H1 (cell line): ENCODE results near the gene MPIG6B. TPM values are rescaled to one million over a fixed set of nuclear protein-coding genes. Genes with fewer than 3 reads are reported as not detected.

Source experiments
- CTCF ChIA-PET: fragments of 300-600 bp; sonication (Branson Sonifier 250); formaldehyde crosslinking; loops from one replicate; lab custom pipeline; 2021; ENCODE audit not compliant: partially characterized antibody; lab: Charles Lee
- POLR2A ChIA-PET: fragments of 300-600 bp; sonication (Branson Sonifier 250); formaldehyde crosslinking; loops from one replicate; lab custom pipeline; 2021; ENCODE audit warnings: inconsistent platforms; ENCODE audit not compliant: partially characterized antibody; lab: Charles Lee
- DNase-seq, 2 experiments: peaks; one replicate each; pipeline versions ENCODE4 v3.0.0 to v3.0.0-alpha.2; 2010 to 2022; ENCODE audit warnings: low spot score in 2 of 2, low read depth in 1 of 2, mixed read lengths in 1 of 2
- FAIRE-seq: peaks from 2 replicates; lab custom pipeline; 2011; peaks lifted over from hg19 to GRCh38; lab: Jason Lieb, UNC
- H2AFZ ChIP-seq: 2 replicates; pipeline ENCODE4 v1.8.1; 2012; ENCODE audit warnings: low read length, inconsistent platforms
- H2AK5ac ChIP-seq: 2 replicates; pipeline ENCODE4 v1.6.1; 2013; ENCODE audit warnings: low read depth, low read length
- H2BK120ac ChIP-seq: replicated peaks from 2 replicates; pipeline ENCODE3; 2013; ENCODE audit warnings: low read depth, low read length, inconsistent platforms
- H2BK12ac ChIP-seq: 2 replicates; pipeline ENCODE4 v1.6.1; 2013; ENCODE audit warnings: low read depth, low read length
- H2BK15ac ChIP-seq: 2 replicates; pipeline ENCODE4 v1.6.1; 2013; ENCODE audit warnings: low read length
- H2BK20ac ChIP-seq: 2 replicates; pipeline ENCODE4 v1.6.1; 2013; ENCODE audit warnings: low read length
- H2BK5ac ChIP-seq: 2 replicates; pipeline ENCODE4 v1.6.1; 2013; ENCODE audit warnings: low read depth, low read length
- H3K14ac ChIP-seq: 2 replicates; pipeline ENCODE4 v1.6.1; 2013; ENCODE audit warnings: inconsistent platforms; ENCODE audit not compliant: insufficient read length
- H3K18ac ChIP-seq: 2 replicates; pipeline ENCODE4 v1.6.1; 2013; ENCODE audit warnings: low read length; ENCODE audit errors: extremely low read depth
- H3K23ac ChIP-seq: 2 replicates; pipeline ENCODE4 v1.6.1; 2013; ENCODE audit warnings: inconsistent platforms; ENCODE audit not compliant: insufficient read length
- H3K23me2 ChIP-seq: 2 replicates; pipeline ENCODE4 v1.6.1; 2013; ENCODE audit warnings: low read depth, low read length
- H3K27ac ChIP-seq: 2 replicates; pipeline ENCODE4 v1.6.1; 2011; ENCODE audit warnings: low read depth, low read length, inconsistent platforms
- H3K27me3 ChIP-seq, 4 experiments: replicated peaks in 1 of 4; 1 replicate in 1 of 4; 2 replicates in 3 of 4; pipeline versions ENCODE4 v1.6.1 to v1.8.1; 2011 to 2013; ENCODE audit warnings: low read length in 3 of 4, mild to moderate bottlenecking in 3 of 4, inconsistent platforms in 2 of 4, mixed read lengths in 2 of 4, moderate library complexity in 1 of 4; ENCODE audit not compliant: control insufficient read depth in 3 of 4, insufficient read depth in 3 of 4; ENCODE audit errors: extremely low read depth in 1 of 4
- H3K36me3 ChIP-seq, 4 experiments: 2 replicates each; pipeline versions ENCODE4 v1.6.1 to v1.8.1; 2011 to 2013; ENCODE audit warnings: mild to moderate bottlenecking in 4 of 4, low read length in 3 of 4, moderate library complexity in 2 of 4, control low read depth in 1 of 4, inconsistent platforms in 1 of 4; ENCODE audit not compliant: insufficient read depth in 4 of 4, control insufficient read depth in 2 of 4
- H3K4ac ChIP-seq: replicated peaks from 2 replicates; pipeline ENCODE3; 2013; ENCODE audit warnings: low read length, low read depth, mixed read lengths, inconsistent platforms; ENCODE audit not compliant: insufficient read length
- H3K4me1 ChIP-seq, 4 experiments: replicated peaks in 1 of 4; 1 replicate in 1 of 4; 2 replicates in 3 of 4; pipeline versions ENCODE4 v1.6.1 to v1.8.1; 2011 to 2013; ENCODE audit warnings: low read length in 3 of 4, inconsistent platforms in 2 of 4, mixed read lengths in 1 of 4; ENCODE audit not compliant: insufficient read depth in 4 of 4, control insufficient read depth in 3 of 4
- H3K4me2 ChIP-seq, 2 experiments: 2 replicates each; pipeline versions ENCODE4 v1.6.1 to v1.8.1; 2011 to 2013; ENCODE audit warnings: low read depth in 2 of 2, low read length in 2 of 2, control low read depth in 1 of 2, inconsistent platforms in 1 of 2, mild to moderate bottlenecking in 1 of 2; ENCODE audit not compliant: insufficient read depth in 1 of 2
- H3K4me3 ChIP-seq, 4 experiments: fragments of 200-600, 300-600 bp in 1 of 4; sonication (generic), shearing (Covaris generic), sonication (Bioruptor Twin) in 1 of 4; 2 replicates each; pipeline versions ENCODE4 v1.5.1 to v1.8.1; 2011 to 2016; ENCODE audit warnings: low read length in 4 of 4, low read depth in 3 of 4, control low read depth in 2 of 4, inconsistent platforms in 2 of 4, mild to moderate bottlenecking in 2 of 4, mixed read lengths in 1 of 4, moderate library complexity in 1 of 4; ENCODE audit not compliant: insufficient read depth in 2 of 4; ENCODE audit errors: extremely low read depth in 1 of 4
- H3K56ac ChIP-seq: replicated peaks from 2 replicates; pipeline ENCODE3; 2013; ENCODE audit warnings: low read depth, mild to moderate bottlenecking, mixed read lengths, low read length, inconsistent platforms; ENCODE audit not compliant: insufficient read length
- H3K79me1 ChIP-seq: 2 replicates; pipeline ENCODE4 v1.6.1; 2013; ENCODE audit warnings: low read depth, low read length, control low read depth
- H3K79me2 ChIP-seq, 2 experiments: 2 replicates each; pipeline versions ENCODE4 v1.6.1 to v1.8.1; 2012 to 2013; ENCODE audit warnings: low read length in 2 of 2, mild to moderate bottlenecking in 2 of 2, inconsistent platforms in 1 of 2; ENCODE audit not compliant: insufficient read depth in 2 of 2, control insufficient read depth in 1 of 2
- H3K9ac ChIP-seq, 4 experiments: replicated peaks in 1 of 4; 1 replicate in 1 of 4; 2 replicates in 3 of 4; pipeline versions ENCODE4 v1.6.1 to v1.8.1; 2011 to 2013; ENCODE audit warnings: low read depth in 3 of 4, low read length in 3 of 4, control low read depth in 2 of 4, mild to moderate bottlenecking in 2 of 4, moderate library complexity in 2 of 4, inconsistent platforms in 1 of 4; ENCODE audit errors: extremely low read depth in 1 of 4
- H3K9me3 ChIP-seq, 2 experiments: 2 replicates each; pipeline versions ENCODE4 v1.6.1 to v1.8.1; 2012 to 2013; ENCODE audit warnings: mild to moderate bottlenecking in 2 of 2, moderate library complexity in 2 of 2, control low read depth in 1 of 2, inconsistent platforms in 1 of 2, low read depth in 1 of 2, low read length in 1 of 2, mixed read lengths in 1 of 2; ENCODE audit not compliant: insufficient read depth in 2 of 2
- H4K20me1 ChIP-seq, 2 experiments: replicated peaks in 1 of 2; 2 replicates each; pipeline versions ENCODE3 to v1.8.1; 2011 to 2013; ENCODE audit warnings: inconsistent platforms in 2 of 2, low read length in 2 of 2, mild to moderate bottlenecking in 1 of 2; ENCODE audit not compliant: insufficient read depth in 2 of 2, control insufficient read depth in 1 of 2
- H4K5ac ChIP-seq: 2 replicates; pipeline ENCODE4 v1.6.1; 2013; ENCODE audit warnings: low read length, low read depth, mixed read lengths, inconsistent platforms; ENCODE audit not compliant: insufficient read length
- H4K8ac ChIP-seq: 2 replicates; pipeline ENCODE4 v1.8.0; 2013; ENCODE audit warnings: mild to moderate bottlenecking, moderate library complexity, low read length, inconsistent platforms; ENCODE audit not compliant: insufficient read depth; ENCODE audit errors: extremely low read depth
- H4K91ac ChIP-seq: replicated peaks from 2 replicates; pipeline ENCODE3; 2013; ENCODE audit warnings: low read length, mixed read lengths, inconsistent platforms; ENCODE audit not compliant: insufficient read length
- EGR1 ChIP-seq: IDR thresholded peaks from 2 replicates; pipeline ENCODE4 v1.6.1; 2011; ENCODE audit warnings: low read depth, low read length, borderline replicate concordance
- EZH2 ChIP-seq: fragments of 200-600 bp; sonication (generic); IDR thresholded peaks from 2 replicates; pipeline ENCODE4 v1.7.1; 2012; ENCODE audit warnings: low read depth, mild to moderate bottlenecking, moderate library complexity, low read length, inconsistent platforms; ENCODE audit not compliant: severe bottlenecking
- GABPA ChIP-seq: IDR thresholded peaks from 2 replicates; pipeline ENCODE4 v1.6.1; 2011; ENCODE audit warnings: mild to moderate bottlenecking, low read length, moderate library complexity, borderline replicate concordance; ENCODE audit not compliant: insufficient read depth
- JUN ChIP-seq: IDR thresholded peaks from 2 replicates; pipeline ENCODE4 v1.6.1; 2011; ENCODE audit warnings: low read depth, mild to moderate bottlenecking, improper control_type of control experiment, low read length
- KDM4A ChIP-seq: IDR thresholded peaks from one replicate; pipeline ENCODE4 v1.7.1; 2012; ENCODE audit warnings: low read depth, mild to moderate bottlenecking, moderate library complexity, low read length, inconsistent platforms; ENCODE audit not compliant: severe bottlenecking
- RBBP5 ChIP-seq: IDR thresholded peaks from 2 replicates; pipeline ENCODE4 v1.7.1; 2012; ENCODE audit warnings: low read depth, mild to moderate bottlenecking, inconsistent platforms, low read length, moderate library complexity, borderline replicate concordance
- RXRA ChIP-seq: IDR thresholded peaks from 2 replicates; pipeline ENCODE4 v1.6.1; 2011; ENCODE audit warnings: low read depth, mild to moderate bottlenecking, low read length, moderate library complexity; ENCODE audit not compliant: insufficient read depth
- SUZ12 ChIP-seq: fragments of 200-600 bp; sonication (generic); IDR thresholded peaks from 2 replicates; pipeline ENCODE4 v1.6.1; 2012; ENCODE audit warnings: mild to moderate bottlenecking, inconsistent platforms, low read length, moderate library complexity, mixed read lengths
- TAF7 ChIP-seq: optimal IDR thresholded peaks from 2 replicates; pipeline ENCODE3; 2011; ENCODE audit warnings: low read depth, mild to moderate bottlenecking, inconsistent platforms, low read length, moderate library complexity, borderline replicate concordance
- TBP ChIP-seq: IDR thresholded peaks from 2 replicates; pipeline ENCODE4 v1.6.1; 2011; ENCODE audit warnings: low read depth, low read length, improper control_type of control experiment
- ZNF274 ChIP-seq: IDR thresholded peaks from 2 replicates; pipeline ENCODE4 v1.7.0; 2012; ENCODE audit warnings: low read length, borderline replicate concordance; ENCODE audit errors: extremely low read depth
- WGBS, 2 experiments: shearing (Covaris generic) in 1 of 2; methylation state at CpG; one replicate each; pipeline versions ENCODE4 v1.1.6 to v1.1.7; 2013 to 2015; ENCODE audit warnings: low lambda C conversion rate in 2 of 2, mixed read lengths in 2 of 2, inconsistent platforms in 1 of 2, low coverage in 1 of 2, missing lambda C conversion rate in 1 of 2; ENCODE audit not compliant: insufficient replicate concordance in 2 of 2, insufficient coverage in 1 of 2, insufficient read length in 1 of 2; ENCODE audit errors: extremely low coverage in 1 of 2, missing lambda C conversion rate in 1 of 2; 5-methylcytosine and 5-hydroxymethylcytosine counted together
- polyA plus RNA-seq, 7 experiments: library from polyadenylated mRNA; depleted of rRNA in 3 of 7; stranded (reverse) in 5 of 7; unstranded in 2 of 7; fragments of >200 nt in 5 of 7; fragments of 200-250 nt in 2 of 7; gene quantifications; 1 replicate in 5 of 7; 2 replicates in 1 of 7; 4 replicates in 1 of 7; pipeline versions ENCODE4 v1.2.1 to v1.2.3, GENCODE V29; 2011 to 2013; ENCODE audit warnings: missing spikeins in 2 of 7, mixed read lengths in 2 of 7
- total RNA-seq: library from RNA; stranded (reverse); fragmentation: NEBNext Ultra II Directional; extraction: Animal tissue kit (Norgen Biotek cat#: 25700); gene quantifications from 2 replicates; pipeline ENCODE4 v1.2.1, GENCODE V29; 2021
- TF ChIP-seq, protein P1 (sequence below): IDR thresholded peaks from 2 replicates; pipeline ENCODE4 v1.6.1; 2012; ENCODE audit warnings: inconsistent platforms

The MPIG6B gene
- total and polyA plus RNA-seq, 2 of the 8 experiments (the other 6 are each of a cell fraction or from before 2014, with no cell fraction given): 0.18 TPM; not detected in 1

DNA sequence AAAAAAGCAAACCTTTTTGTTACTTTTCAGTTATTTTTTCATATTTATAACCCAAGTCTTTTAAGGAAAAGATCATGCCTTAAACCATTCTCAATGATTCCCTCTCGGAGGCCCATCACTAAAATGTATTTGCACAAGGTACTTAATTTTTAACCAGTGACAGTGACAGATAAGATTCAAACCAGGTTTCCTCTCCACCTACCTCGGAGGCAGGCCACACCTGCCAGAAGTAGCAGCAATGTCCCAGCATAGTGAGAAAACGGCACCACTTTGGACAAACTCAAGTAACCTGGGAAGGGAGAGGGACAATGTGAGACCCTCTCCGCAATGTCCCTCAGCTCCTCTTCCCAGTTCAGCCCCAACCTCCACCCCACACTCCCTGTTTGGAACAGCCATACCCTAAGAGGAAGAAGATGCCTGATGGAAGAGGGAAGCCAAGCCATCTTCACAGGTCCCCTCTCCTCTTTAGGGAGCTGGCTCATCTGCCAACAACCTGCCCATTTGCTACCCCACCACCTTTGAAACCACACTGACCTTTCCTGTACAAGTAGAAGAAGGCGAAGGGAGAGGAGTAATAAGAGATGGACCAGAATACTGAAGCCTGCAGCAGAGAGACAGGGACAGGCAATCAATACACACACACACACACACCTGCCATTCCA lies 22.3 kb upstream of the MPIG6B start:
- Histone ChIP-seq H3K9me3 (no peaks in the 10 kb centered on the region), H3K23me2 (peaks cover 8% of the 10 kb centered on the region; the same call in 1 of the 2 replicates), H2AK5ac (no peak overlapping the region), H3K4me2 (no peak overlapping the region; a peak in 1 of 4 replicates), H3K79me2 (peaks cover 0 to 7% of the 10 kb centered on the region in 2 experiments; a peak in 2 of 4 replicates), H3K23ac (no peak overlapping the region), H3K79me1 (peaks cover 6% of the 10 kb centered on the region), H3K56ac (no peak overlapping the region), H3K9ac (no peak overlapping the region), H2BK120ac (no peak overlapping the region), H3K4me1 (peaks cover 2 to 5% (median 3%) of the 10 kb centered on the region in 4 experiments; a peak in 4 of 7 replicates), H2BK5ac (no peak overlapping the region), H3K14ac (no peak overlapping the region), H2BK20ac (no peak overlapping the region), H2BK12ac (no peak overlapping the region), H2BK15ac (no peak overlapping the region), H3K36me3 (peaks cover 0 to 5% (median 2%) of the 10 kb centered on the region in 4 experiments; a peak in 3 of 8 replicates), H3K18ac (no peak overlapping the region), H4K8ac (no peak overlapping the region), H3K27ac (no peak overlapping the region), H3K4ac (no peak overlapping the region), H4K91ac (no peak overlapping the region), H4K20me1 (no peaks in the 10 kb centered on the region), H3K4me3 (no peak overlapping the region), H4K5ac (no peak overlapping the region), H3K27me3 (no peaks in the 10 kb centered on the region), H2AFZ (no peak overlapping the region)
- WGBS, 2 experiments: 92% methylated on average over 5 of the region's 5 CpGs; no CpG with 5 or more reads in 1 of the 2 experiments
- no peak for DNase-seq
- ChIA-PET CTCF (interaction anchor here (0.9 to 3.3 kb wide), 2 partner anchors 11 to 17 kb away, joined by 3 to 20 read pairs; no protein-coding TSS in a partner anchor), POLR2A (no interaction called here)
- FAIRE-seq: no peak
- TF ChIP-seq, protein P1, sequence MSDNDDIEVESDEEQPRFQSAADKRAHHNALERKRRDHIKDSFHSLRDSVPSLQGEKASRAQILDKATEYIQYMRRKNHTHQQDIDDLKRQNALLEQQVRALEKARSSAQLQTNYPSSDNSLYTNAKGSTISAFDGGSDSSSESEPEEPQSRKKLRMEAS: no peak
- TF ChIP-seq TBP (no peak), GABPA (no peak), RXRA (no peak), KDM4A (no peak), ZNF274 (no peak), TAF7 (no peak), EZH2 (no peak), JUN (no peak), EGR1 (no peak), RBBP5 (no peak), SUZ12 (no peak)
